ENCODE measurements around the gene PJVK.
"Not testable (repeated sequence)": the region's sequence is repeated elsewhere in the genome, so short reads cannot be mapped to it uniquely, and the experiment has no call there.

PJVK gene

DNA sequence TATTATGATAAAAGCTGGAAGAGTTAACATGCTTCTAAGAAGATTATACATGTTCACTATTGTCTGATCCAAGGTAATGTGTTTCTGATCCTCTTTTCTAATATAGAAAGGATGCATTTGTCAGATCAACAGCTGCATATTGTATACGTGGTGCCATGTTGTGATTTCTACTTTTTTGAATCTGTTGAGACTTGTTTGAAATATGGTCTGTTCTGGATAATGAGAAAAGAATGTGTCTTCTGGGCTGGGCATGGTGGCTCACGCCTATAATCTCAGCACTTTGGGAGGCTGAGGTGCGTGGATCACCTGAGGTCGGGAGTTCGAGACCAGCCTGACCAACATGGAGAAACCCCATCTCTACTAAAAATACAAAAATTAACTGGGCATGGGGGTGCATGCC lies 27.4 kb upstream of the PJVK start:
- H3K18ac ChIP-seq (ENCODE audit: low read length); H3K27me3 ChIP-seq (ENCODE audit: control insufficient read depth in 3 of 3, insufficient read depth in 3 of 3, low read depth in 1 of 3, low read length in 3 of 3); H2BK12ac ChIP-seq (ENCODE audit: low read length); H2BK120ac ChIP-seq (ENCODE audit: low read depth, low read length); H3K4me3 ChIP-seq (ENCODE audit: low read length in 2 of 2); H2AK5ac ChIP-seq (ENCODE audit: low read depth, low read length); DNase-seq (ENCODE audit: low spot score); H4K8ac ChIP-seq (ENCODE audit: low read depth, low read length); H2BK5ac ChIP-seq (ENCODE audit: low read length); H3K4me2 ChIP-seq (ENCODE audit: insufficient read depth, low read length, poor library complexity, severe bottlenecking); H3K27ac ChIP-seq (replicated peaks; ENCODE audit: low read length); H2BK15ac ChIP-seq (ENCODE audit: low read length); H3K14ac ChIP-seq (ENCODE audit: low read length); H3K79me1 ChIP-seq (ENCODE audit: low read depth, low read length); H4K91ac ChIP-seq (ENCODE audit: low read depth, low read length, poor library complexity); H3K4ac ChIP-seq (ENCODE audit: low read length); H3K9ac ChIP-seq (ENCODE audit: low read depth, low read length, poor library complexity); H3K4me1 ChIP-seq (ENCODE audit: control insufficient read depth in 2 of 2, insufficient read depth in 1 of 2, low read depth in 1 of 2, low read length in 2 of 2); H3K9me3 ChIP-seq (replicated peaks in 1 of 2; ENCODE audit: control insufficient read depth in 2 of 2, insufficient read depth in 1 of 2, low read depth in 1 of 2, low read length in 2 of 2); H3K23ac ChIP-seq (ENCODE audit: low read depth, low read length, poor library complexity); H2AFZ ChIP-seq (ENCODE audit: low read length): not testable (repeated sequence)
- H3K36me3 ChIP-seq (replicated peaks in 1 of 2; ENCODE audit: control insufficient read depth in 2 of 2, insufficient read depth in 2 of 2, low read length in 2 of 2) = peaks cover 4 to 27% of the 10 kb centered on the region in 2 donors
- WGBS, 2 donors (ENCODE audit: extremely low coverage in 2 of 2, insufficient read length in 2 of 2, insufficient replicate concordance in 1 of 2) = no CpG with 5 or more reads among the region's 5 CpGs

GRCh38 chr2:178425255-178425827 lies 25.8 kb upstream of the PJVK start:
- no peak overlapping the region for H3K27ac ChIP-seq (replicated peaks; ENCODE audit: low read length)
- H3K27me3 ChIP-seq (ENCODE audit: control insufficient read depth in 3 of 3, insufficient read depth in 3 of 3, low read depth in 1 of 3, low read length in 3 of 3) = no peaks in the 10 kb centered on the region
- no peak overlapping the region for H3K14ac ChIP-seq (ENCODE audit: low read length)
- no peak overlapping the region for H2AK5ac ChIP-seq (ENCODE audit: low read depth, low read length)
- WGBS, 2 donors (ENCODE audit: extremely low coverage in 2 of 2, insufficient read length in 2 of 2, insufficient replicate concordance in 1 of 2) = no CpG with 5 or more reads among the region's 4 CpGs
- H3K4me3 ChIP-seq (ENCODE audit: low read length in 2 of 2) = no peak overlapping the region
- no peak overlapping the region for H3K23ac ChIP-seq (ENCODE audit: low read depth, low read length, poor library complexity)
- no peaks in the 10 kb centered on the region for H3K4me1 ChIP-seq (ENCODE audit: control insufficient read depth in 2 of 2, insufficient read depth in 1 of 2, low read depth in 1 of 2, low read length in 2 of 2)
- H2BK5ac ChIP-seq (ENCODE audit: low read length) = no peak overlapping the region
- no peak overlapping the region for H2AFZ ChIP-seq (ENCODE audit: low read length)
- H4K91ac ChIP-seq (ENCODE audit: low read depth, low read length, poor library complexity) = no peak overlapping the region
- H3K18ac ChIP-seq (ENCODE audit: low read length) = no peak overlapping the region
- no peak overlapping the region for H2BK12ac ChIP-seq (ENCODE audit: low read length)
- no peak overlapping the region for H3K4ac ChIP-seq (ENCODE audit: low read length)
- H2BK120ac ChIP-seq (ENCODE audit: low read depth, low read length) = no peak overlapping the region
- H3K4me2 ChIP-seq (ENCODE audit: insufficient read depth, low read length, poor library complexity, severe bottlenecking) = no peak overlapping the region
- no peak overlapping the region for H3K9ac ChIP-seq (ENCODE audit: low read depth, low read length, poor library complexity)
- H2BK15ac ChIP-seq (ENCODE audit: low read length) = no peak overlapping the region
- peaks cover 4 to 41% of the 10 kb centered on the region in 2 donors for H3K36me3 ChIP-seq (replicated peaks in 1 of 2; ENCODE audit: control insufficient read depth in 2 of 2, insufficient read depth in 2 of 2, low read length in 2 of 2)
- no peaks in the 10 kb centered on the region for H3K79me1 ChIP-seq (ENCODE audit: low read depth, low read length)
- H3K9me3 ChIP-seq (replicated peaks in 1 of 2; ENCODE audit: control insufficient read depth in 2 of 2, insufficient read depth in 1 of 2, low read depth in 1 of 2, low read length in 2 of 2) = peaks cover 0 to 9% of the 10 kb centered on the region in 2 donors
- DNase-seq (ENCODE audit: low spot score) = no peak
- H4K8ac ChIP-seq (ENCODE audit: low read depth, low read length) = no peak overlapping the region

DNA sequence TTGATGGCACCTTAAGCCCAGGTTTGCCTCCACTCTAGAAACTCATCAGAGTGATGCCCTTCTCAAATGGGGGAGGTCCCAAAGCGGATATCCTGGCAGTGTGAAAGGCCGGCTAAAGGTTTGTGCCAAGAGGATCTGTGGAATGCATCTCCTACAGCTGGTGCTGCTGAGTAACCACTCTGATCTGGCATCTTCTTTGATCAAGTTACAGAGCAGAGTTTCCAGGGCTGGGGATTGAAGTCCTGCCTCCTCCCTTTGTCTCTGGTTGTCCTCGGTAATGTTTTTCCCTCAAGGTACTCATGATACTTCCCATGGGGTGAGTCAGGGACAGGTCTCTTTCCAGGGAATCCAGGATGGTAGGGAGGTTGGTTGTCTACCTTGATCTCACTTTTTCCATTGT lies 24.8 kb upstream of the PJVK start:
- Histone ChIP-seq H3K79me1 (ENCODE audit: low read depth, low read length) (no peaks in the 10 kb centered on the region), H2BK12ac (ENCODE audit: low read length) (no peak overlapping the region), H2BK15ac (ENCODE audit: low read length) (no peak overlapping the region), H3K14ac (ENCODE audit: low read length) (no peak overlapping the region), H3K4ac (ENCODE audit: low read length) (no peak overlapping the region), H3K4me1 (ENCODE audit: control insufficient read depth in 2 of 2, insufficient read depth in 1 of 2, low read depth in 1 of 2, low read length in 2 of 2) (no peaks in the 10 kb centered on the region), H3K36me3 (replicated peaks in 1 of 2; ENCODE audit: control insufficient read depth in 2 of 2, insufficient read depth in 2 of 2, low read length in 2 of 2) (peaks cover 6 to 52% of the 10 kb centered on the region in 2 donors), H4K8ac (ENCODE audit: low read depth, low read length) (no peak overlapping the region), H3K4me3 (ENCODE audit: low read length in 2 of 2) (no peak overlapping the region), H3K9ac (ENCODE audit: low read depth, low read length, poor library complexity) (no peak overlapping the region), H4K91ac (ENCODE audit: low read depth, low read length, poor library complexity) (no peak overlapping the region), H2BK120ac (ENCODE audit: low read depth, low read length) (no peak overlapping the region), H3K27ac (replicated peaks; ENCODE audit: low read length) (no peak overlapping the region), H2BK5ac (ENCODE audit: low read length) (no peak overlapping the region), H3K18ac (ENCODE audit: low read length) (no peak overlapping the region), H3K27me3 (ENCODE audit: control insufficient read depth in 3 of 3, insufficient read depth in 3 of 3, low read depth in 1 of 3, low read length in 3 of 3) (no peaks in the 10 kb centered on the region), H2AFZ (ENCODE audit: low read length) (no peak overlapping the region), H3K23ac (ENCODE audit: low read depth, low read length, poor library complexity) (no peak overlapping the region), H3K9me3 (replicated peaks in 1 of 2; ENCODE audit: control insufficient read depth in 2 of 2, insufficient read depth in 1 of 2, low read depth in 1 of 2, low read length in 2 of 2) (peaks cover 0 to 9% of the 10 kb centered on the region in 2 donors), H3K4me2 (ENCODE audit: insufficient read depth, low read length, poor library complexity, severe bottlenecking) (no peak overlapping the region), H2AK5ac (ENCODE audit: low read depth, low read length) (no peak overlapping the region)
- no CpG with 5 or more reads among the region's 3 CpGs for WGBS, 2 donors (ENCODE audit: extremely low coverage in 2 of 2, insufficient read length in 2 of 2, insufficient replicate concordance in 1 of 2)
- no peak for DNase-seq (ENCODE audit: low spot score)

DNA sequence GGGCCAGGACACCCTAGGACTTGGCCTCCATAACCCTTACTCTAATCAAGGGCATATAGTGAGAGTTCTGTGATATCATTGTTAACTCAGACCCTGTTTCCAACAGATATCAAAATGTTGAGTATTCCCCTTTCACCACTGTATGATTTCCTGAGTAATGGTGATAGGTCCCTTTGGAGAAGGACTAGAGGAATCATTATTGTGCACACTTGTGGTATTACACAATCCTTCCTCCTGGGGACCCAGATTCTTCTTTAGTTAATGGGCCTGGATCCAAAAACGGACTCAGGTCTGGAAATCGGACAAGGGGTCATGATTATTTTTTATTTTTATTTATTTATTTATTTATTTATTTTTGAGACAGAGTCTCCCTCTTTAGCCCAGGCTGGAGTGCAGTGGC lies 23.7 kb upstream of the PJVK start:
- H3K79me1 ChIP-seq (ENCODE audit: low read depth, low read length) = no peaks in the 10 kb centered on the region
- H4K91ac ChIP-seq (ENCODE audit: low read depth, low read length, poor library complexity) = no peak overlapping the region
- H2BK120ac ChIP-seq (ENCODE audit: low read depth, low read length) = no peak overlapping the region
- H3K36me3 ChIP-seq (replicated peaks in 1 of 2; ENCODE audit: control insufficient read depth in 2 of 2, insufficient read depth in 2 of 2, low read length in 2 of 2) = peaks cover 6 to 63% of the 10 kb centered on the region in 2 donors
- H3K18ac ChIP-seq (ENCODE audit: low read length) = no peak overlapping the region
- no peak overlapping the region for H3K23ac ChIP-seq (ENCODE audit: low read depth, low read length, poor library complexity)
- no CpG with 5 or more reads among the region's 2 CpGs for WGBS, 2 donors (ENCODE audit: extremely low coverage in 2 of 2, insufficient read length in 2 of 2, insufficient replicate concordance in 1 of 2)
- no peak overlapping the region for H2BK12ac ChIP-seq (ENCODE audit: low read length)
- no peak for DNase-seq (ENCODE audit: low spot score)
- no peaks in the 10 kb centered on the region for H3K27me3 ChIP-seq (ENCODE audit: control insufficient read depth in 3 of 3, insufficient read depth in 3 of 3, low read depth in 1 of 3, low read length in 3 of 3)
- H2BK5ac ChIP-seq (ENCODE audit: low read length) = no peak overlapping the region
- no peak overlapping the region for H3K4ac ChIP-seq (ENCODE audit: low read length)
- H2BK15ac ChIP-seq (ENCODE audit: low read length) = no peak overlapping the region
- no peaks in the 10 kb centered on the region for H3K4me1 ChIP-seq (ENCODE audit: control insufficient read depth in 2 of 2, insufficient read depth in 1 of 2, low read depth in 1 of 2, low read length in 2 of 2)
- H2AFZ ChIP-seq (ENCODE audit: low read length) = no peak overlapping the region
- H3K9me3 ChIP-seq (replicated peaks in 1 of 2; ENCODE audit: control insufficient read depth in 2 of 2, insufficient read depth in 1 of 2, low read depth in 1 of 2, low read length in 2 of 2) = peaks cover 0 to 9% of the 10 kb centered on the region in 2 donors
- H3K4me3 ChIP-seq (ENCODE audit: low read length in 2 of 2) = no peak overlapping the region
- no peak overlapping the region for H3K14ac ChIP-seq (ENCODE audit: low read length)
- H3K27ac ChIP-seq (replicated peaks; ENCODE audit: low read length) = no peak overlapping the region
- no peak overlapping the region for H3K9ac ChIP-seq (ENCODE audit: low read depth, low read length, poor library complexity)
- no peak overlapping the region for H4K8ac ChIP-seq (ENCODE audit: low read depth, low read length)
- no peak overlapping the region for H3K4me2 ChIP-seq (ENCODE audit: insufficient read depth, low read length, poor library complexity, severe bottlenecking)
- H2AK5ac ChIP-seq (ENCODE audit: low read depth, low read length) = no peak overlapping the region

Measured in neuronal stem cell (in vitro differentiated cells).